ENCODE measurements around the gene CD83.

CD83 gene

GRCh38 chr6:14107711-14108494 lies 9.7 kb upstream of the CD83 start:
- Histone ChIP-seq H3K27me3 (ENCODE audit: control insufficient read depth, insufficient read depth, low read length) (no peaks in the 10 kb centered on the region), H3K9me3 (ENCODE audit: control insufficient read depth, insufficient read depth, low read length) (no peaks in the 10 kb centered on the region; the same call in 1 of the 2 replicates), H3K36me3 (ENCODE audit: control insufficient read depth, insufficient read depth, low read length) (no peaks in the 10 kb centered on the region), H3K4me1 (ENCODE audit: control insufficient read depth, insufficient read depth, low read length) (no peaks in the 10 kb centered on the region; the same call in 1 of the 2 replicates), H3K4me3 (ENCODE audit: low read length) (no peak overlapping the region), H3K27ac (ENCODE audit: low read length) (no peak overlapping the region)
- no CpG with 5 or more reads among the region's 5 CpGs for WGBS (ENCODE audit: insufficient coverage, insufficient read length)
- DNase-seq (ENCODE audit: low read depth, low spot score), result no peak

- Histone ChIP-seq H3K27ac (ENCODE audit: low read length) (no peak overlapping the region), H3K27me3 (ENCODE audit: control insufficient read depth, insufficient read depth, low read length) (no peaks in the 10 kb centered on the region), H3K9me3 (ENCODE audit: control insufficient read depth, insufficient read depth, low read length) (no peaks in the 10 kb centered on the region; the same call in 1 of the 2 replicates), H3K4me1 (ENCODE audit: control insufficient read depth, insufficient read depth, low read length) (no peaks in the 10 kb centered on the region; the same call in 1 of the 2 replicates), H3K4me3 (ENCODE audit: low read length) (no peak overlapping the region), H3K36me3 (ENCODE audit: control insufficient read depth, insufficient read depth, low read length) (no peaks in the 10 kb centered on the region)
- DNase-seq (ENCODE audit: low read depth, low spot score), result no peak
- no CpG with 5 or more reads among the region's 14 CpGs for WGBS (ENCODE audit: insufficient coverage, insufficient read length)
Measured at GRCh38 chr6:14108571-14109410, 8.8 kb upstream of the CD83 start.

GRCh38 chr6:14109411-14109826 lies 8.2 kb upstream of the CD83 start:
- H3K36me3 ChIP-seq (ENCODE audit: control insufficient read depth, insufficient read depth, low read length), result no peaks in the 10 kb centered on the region
- H3K4me3 ChIP-seq (ENCODE audit: low read length), result no peak overlapping the region
- no peak overlapping the region for H3K27ac ChIP-seq (ENCODE audit: low read length)
- no peaks in the 10 kb centered on the region; the same call in 1 of the 2 replicates for H3K9me3 ChIP-seq (ENCODE audit: control insufficient read depth, insufficient read depth, low read length)
- no peak for DNase-seq (ENCODE audit: low read depth, low spot score)
- no peaks in the 10 kb centered on the region; the same call in 1 of the 2 replicates for H3K4me1 ChIP-seq (ENCODE audit: control insufficient read depth, insufficient read depth, low read length)
- WGBS (ENCODE audit: insufficient coverage, insufficient read length), result no CpG with 5 or more reads among the region's 4 CpGs
- H3K27me3 ChIP-seq (ENCODE audit: control insufficient read depth, insufficient read depth, low read length), result no peaks in the 10 kb centered on the region

- H3K9me3 ChIP-seq (ENCODE audit: control insufficient read depth, insufficient read depth, low read length), result no peaks in the 10 kb centered on the region; the same call in 1 of the 2 replicates
- no peak for DNase-seq (ENCODE audit: low read depth, low spot score)
- H3K27me3 ChIP-seq (ENCODE audit: control insufficient read depth, insufficient read depth, low read length), result no peaks in the 10 kb centered on the region
- WGBS (ENCODE audit: insufficient coverage, insufficient read length), result no CpG with 5 or more reads among the region's 11 CpGs
- no peak overlapping the region for H3K4me3 ChIP-seq (ENCODE audit: low read length)
- H3K36me3 ChIP-seq (ENCODE audit: control insufficient read depth, insufficient read depth, low read length), result no peaks in the 10 kb centered on the region
- no peak overlapping the region for H3K27ac ChIP-seq (ENCODE audit: low read length)
- H3K4me1 ChIP-seq (ENCODE audit: control insufficient read depth, insufficient read depth, low read length), result no peaks in the 10 kb centered on the region; the same call in 1 of the 2 replicates
Measured at GRCh38 chr6:14110001-14110818, 7.4 kb upstream of the CD83 start.

- Histone ChIP-seq H3K4me1 (ENCODE audit: control insufficient read depth, insufficient read depth, low read length) (no peaks in the 10 kb centered on the region), H3K4me3 (ENCODE audit: low read length) (no peak overlapping the region), H3K36me3 (ENCODE audit: control insufficient read depth, insufficient read depth, low read length) (no peaks in the 10 kb centered on the region), H3K27me3 (ENCODE audit: control insufficient read depth, insufficient read depth, low read length) (no peaks in the 10 kb centered on the region), H3K27ac (ENCODE audit: low read length) (no peak overlapping the region), H3K9me3 (ENCODE audit: control insufficient read depth, insufficient read depth, low read length) (no peaks in the 10 kb centered on the region)
- WGBS (ENCODE audit: insufficient coverage, insufficient read length), result no CpG with 5 or more reads among the region's 1 CpG
- DNase-seq (ENCODE audit: low read depth, low spot score), result no peak
Measured at GRCh38 chr6:14113976-14114375, 3.6 kb upstream of the CD83 start.

- H3K36me3 ChIP-seq (ENCODE audit: control insufficient read depth, insufficient read depth, low read length), result no peaks in the 10 kb centered on the region
- H3K27ac ChIP-seq (ENCODE audit: low read length), result no peak overlapping the region
- DNase-seq (ENCODE audit: low read depth, low spot score), result no peak
- peak overlapping the region; percentile 96; the same call in 1 of the 2 replicates for H3K4me3 ChIP-seq (ENCODE audit: low read length)
- H3K27me3 ChIP-seq (ENCODE audit: control insufficient read depth, insufficient read depth, low read length), result no peaks in the 10 kb centered on the region
- H3K9me3 ChIP-seq (ENCODE audit: control insufficient read depth, insufficient read depth, low read length), result no peaks in the 10 kb centered on the region
- no peaks in the 10 kb centered on the region for H3K4me1 ChIP-seq (ENCODE audit: control insufficient read depth, insufficient read depth, low read length)
- WGBS (ENCODE audit: insufficient coverage, insufficient read length), result no CpG with 5 or more reads among the region's 10 CpGs
Measured at GRCh38 chr6:14118091-14118439, 493 bp downstream of the CD83 start.

- Histone ChIP-seq H3K4me1 (ENCODE audit: control insufficient read depth, insufficient read depth, low read length) (no peaks in the 10 kb centered on the region), H3K27ac (ENCODE audit: low read length) (no peak overlapping the region), H3K4me3 (ENCODE audit: low read length) (no peak overlapping the region)
Measured at GRCh38 chr6:14118446-14118845, 874 bp downstream of the CD83 start.

GRCh38 chr6:14119784-14120183 lies 2.2 kb downstream of the CD83 start:
- 100% methylated on average over 2 of the region's 7 CpGs for WGBS (ENCODE audit: insufficient coverage, insufficient read length)
- H3K4me3 ChIP-seq (ENCODE audit: low read length), result no peak overlapping the region
- no peaks in the 10 kb centered on the region for H3K36me3 ChIP-seq (ENCODE audit: control insufficient read depth, insufficient read depth, low read length)
- H3K27me3 ChIP-seq (ENCODE audit: control insufficient read depth, insufficient read depth, low read length), result no peaks in the 10 kb centered on the region
- H3K9me3 ChIP-seq (ENCODE audit: control insufficient read depth, insufficient read depth, low read length), result no peaks in the 10 kb centered on the region
- no peak for DNase-seq (ENCODE audit: low read depth, low spot score)
- no peak overlapping the region for H3K27ac ChIP-seq (ENCODE audit: low read length)
- H3K4me1 ChIP-seq (ENCODE audit: control insufficient read depth, insufficient read depth, low read length), result no peaks in the 10 kb centered on the region

More at GRCh38 chr6:14118446-14118845, 874 bp downstream of the CD83 start:
- Histone ChIP-seq H3K27me3 (ENCODE audit: control insufficient read depth, insufficient read depth, low read length) (no peaks in the 10 kb centered on the region), H3K36me3 (ENCODE audit: control insufficient read depth, insufficient read depth, low read length) (no peaks in the 10 kb centered on the region), H3K9me3 (ENCODE audit: control insufficient read depth, insufficient read depth, low read length) (no peaks in the 10 kb centered on the region)
- no peak for DNase-seq (ENCODE audit: low read depth, low spot score)
- WGBS (ENCODE audit: insufficient coverage, insufficient read length), result no CpG with 5 or more reads among the region's 2 CpGs

- Histone ChIP-seq H3K27me3 (ENCODE audit: control insufficient read depth, insufficient read depth, low read length) (no peaks in the 10 kb centered on the region), H3K36me3 (ENCODE audit: control insufficient read depth, insufficient read depth, low read length) (no peaks in the 10 kb centered on the region), H3K4me1 (ENCODE audit: control insufficient read depth, insufficient read depth, low read length) (no peaks in the 10 kb centered on the region), H3K9me3 (ENCODE audit: control insufficient read depth, insufficient read depth, low read length) (no peaks in the 10 kb centered on the region), H3K4me3 (ENCODE audit: low read length) (no peak overlapping the region), H3K27ac (ENCODE audit: low read length) (no peak overlapping the region)
- no peak for DNase-seq (ENCODE audit: low read depth, low spot score)
- WGBS (ENCODE audit: insufficient coverage, insufficient read length), result no CpG with 5 or more reads among the region's 1 CpG
Measured at GRCh38 chr6:14120546-14120945, 3.0 kb downstream of the CD83 start.

- WGBS (ENCODE audit: insufficient coverage, insufficient read length), result no CpG with 5 or more reads among the region's 4 CpGs
- Histone ChIP-seq H3K27ac (ENCODE audit: low read length) (no peak overlapping the region), H3K36me3 (ENCODE audit: control insufficient read depth, insufficient read depth, low read length) (no peaks in the 10 kb centered on the region), H3K4me3 (ENCODE audit: low read length) (no peak overlapping the region), H3K27me3 (ENCODE audit: control insufficient read depth, insufficient read depth, low read length) (no peaks in the 10 kb centered on the region), H3K4me1 (ENCODE audit: control insufficient read depth, insufficient read depth, low read length) (no peaks in the 10 kb centered on the region), H3K9me3 (ENCODE audit: control insufficient read depth, insufficient read depth, low read length) (no peaks in the 10 kb centered on the region)
- DNase-seq (ENCODE audit: low read depth, low spot score), result no peak
Measured at GRCh38 chr6:14121936-14122344, 4.4 kb downstream of the CD83 start.
